ENCODE data around the gene CGB5.
"Not testable (repeated sequence)": the region's sequence is repeated elsewhere in the genome, so short reads cannot be mapped to it uniquely, and the experiment has no call there.

- not testable (repeated sequence) for TF ChIP-seq CTCF (IDR thresholded peaks at IDR 0.05; ENCODE audit: low read length); EZH2 (optimal IDR thresholded peaks at IDR 0.05; ENCODE audit: low read depth, low read length); EZH2phosphoT487 (IDR thresholded peaks at IDR 0.05; ENCODE audit: low read length)
Observed at GRCh38 chr19:49029749-49030148, 13.9 kb upstream of the CGB5 start.
